KMS-11 (cell line): Measurements from ENCODE around the gene RAB36.

Experiments
- H2AFZ ChIP-seq: fragments of 200-600 bp; sonication (generic); 2 replicates; pipeline ENCODE4 v1.6.1; 2016; ENCODE audit warnings: antibody characterized with exemption, mixed run types, low read depth
- H3K27ac ChIP-seq: fragments of 200-600 bp; sonication (generic); 2 replicates; pipeline ENCODE4 v1.6.1; 2016; ENCODE audit warnings: mild to moderate bottlenecking, mixed run types
- H3K27me3 ChIP-seq: fragments of 200-600 bp; sonication (generic); 2 replicates; pipeline ENCODE4 v1.6.1; 2017; ENCODE audit warnings: mild to moderate bottlenecking, low read depth, mixed run types, moderate library complexity; ENCODE audit not compliant: insufficient read depth
- H3K36me3 ChIP-seq: fragments of 200-600 bp; sonication (generic); 2 replicates; pipeline ENCODE4 v1.6.1; 2017; ENCODE audit warnings: mild to moderate bottlenecking, mixed run types; ENCODE audit not compliant: insufficient read depth
- H3K4me1 ChIP-seq: fragments of 200-600 bp; sonication (generic); 2 replicates; pipeline ENCODE4 v1.6.1; 2016; ENCODE audit warnings: mild to moderate bottlenecking, low read depth, mixed run types; ENCODE audit not compliant: poor library complexity, severe bottlenecking
- H3K4me2 ChIP-seq: fragments of 200-600 bp; sonication (generic); 2 replicates; pipeline ENCODE4 v1.7.0; 2016; ENCODE audit warnings: mild to moderate bottlenecking, mixed run types
- H3K4me3 ChIP-seq: fragments of 200-600 bp; sonication (generic); IDR thresholded peaks from 2 replicates; pipeline ENCODE4 v1.6.1; 2017; ENCODE audit warnings: low read depth, low read length, mixed read lengths; ENCODE audit not compliant: insufficient read depth
- H3K79me2 ChIP-seq: fragments of 200-600 bp; sonication (generic); 2 replicates; pipeline ENCODE4 v1.6.1; 2016; ENCODE audit warnings: low read depth, mixed run types; ENCODE audit not compliant: insufficient read depth
- H3K9ac ChIP-seq: fragments of 200-600 bp; sonication (generic); 2 replicates; pipeline ENCODE4 v1.6.1; 2016; ENCODE audit warnings: mild to moderate bottlenecking, mixed run types
- H4K20me1 ChIP-seq: fragments of 200-600 bp; sonication (generic); 2 replicates; pipeline ENCODE4 v1.6.1; 2016; ENCODE audit warnings: mild to moderate bottlenecking, mixed run types; ENCODE audit not compliant: insufficient read depth
- TF ChIP-seq, protein P1 (sequence below): fragments of 200-600 bp; sonication (generic); conservative IDR thresholded peaks from 2 replicates; pipeline ENCODE4 v1.6.1; 2017; ENCODE audit warnings: low read depth, mild to moderate bottlenecking, antibody characterized with exemption, low read length, moderate library complexity, mixed read lengths

The RAB36 gene

DNA sequence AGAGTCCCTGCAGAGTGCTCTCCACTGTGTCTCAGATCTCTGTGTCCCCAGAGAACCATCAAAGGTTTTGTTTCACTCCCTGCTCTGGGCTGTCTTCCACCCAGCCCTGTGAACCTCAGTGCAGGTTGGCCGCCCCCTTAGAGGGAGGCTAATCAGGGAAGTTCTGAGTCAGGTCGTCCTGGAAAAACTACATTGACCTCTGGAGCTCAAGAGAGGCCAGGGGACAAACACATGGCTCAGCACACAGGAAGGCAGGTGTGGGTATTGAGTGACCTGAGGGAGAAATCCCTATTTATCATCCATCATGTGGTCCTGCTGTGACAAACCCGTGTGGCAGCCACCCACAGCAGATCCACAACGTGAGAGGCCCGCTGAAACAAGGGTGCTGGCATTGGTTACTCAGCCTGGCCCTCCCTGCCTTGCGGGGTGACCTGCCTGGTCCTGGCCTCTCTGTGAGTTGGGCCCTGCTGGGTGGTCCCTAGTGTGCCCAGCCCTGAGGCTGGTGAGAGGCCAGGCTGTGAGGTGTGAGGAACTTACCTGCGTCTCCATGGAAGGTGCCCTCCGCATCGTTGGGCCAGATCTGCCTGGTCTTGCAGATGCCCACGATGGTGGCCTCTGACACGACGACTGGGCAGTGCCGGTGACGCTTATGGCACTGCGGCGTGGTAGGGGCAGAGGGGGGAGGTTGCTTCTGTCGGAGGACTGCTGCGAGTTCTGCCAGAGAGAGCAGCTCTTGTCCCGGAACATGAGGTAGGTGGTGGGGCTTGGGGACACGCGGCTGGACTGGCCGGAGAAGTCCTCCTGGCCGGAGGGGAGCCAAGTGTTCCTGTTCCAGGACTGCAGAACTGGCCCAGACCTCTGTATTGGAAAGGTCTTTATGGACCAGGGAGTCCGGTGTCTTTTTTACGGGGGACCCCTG lies 34.4 kb downstream of the RAB36 start:
- Histone ChIP-seq H3K27me3 (no peaks in the 10 kb centered on the region), H4K20me1 (no peaks in the 10 kb centered on the region; the same call in 1 of the 2 replicates), H3K4me1 (peaks cover 35% of the 10 kb centered on the region), H2AFZ (peak overlapping the region; percentile 41; the same call in 1 of the 2 replicates), H3K4me2 (peak overlapping the region; percentile 71), H3K27ac (peak overlapping the region; percentile 32; the same call in 1 of the 2 replicates), H3K9ac (peak overlapping the region; percentile 22; the same call in 1 of the 2 replicates), H3K79me2 (peaks cover 35% of the 10 kb centered on the region), H3K4me3 (no peak overlapping the region), H3K36me3 (no peaks in the 10 kb centered on the region)
- TF ChIP-seq, protein P1, sequence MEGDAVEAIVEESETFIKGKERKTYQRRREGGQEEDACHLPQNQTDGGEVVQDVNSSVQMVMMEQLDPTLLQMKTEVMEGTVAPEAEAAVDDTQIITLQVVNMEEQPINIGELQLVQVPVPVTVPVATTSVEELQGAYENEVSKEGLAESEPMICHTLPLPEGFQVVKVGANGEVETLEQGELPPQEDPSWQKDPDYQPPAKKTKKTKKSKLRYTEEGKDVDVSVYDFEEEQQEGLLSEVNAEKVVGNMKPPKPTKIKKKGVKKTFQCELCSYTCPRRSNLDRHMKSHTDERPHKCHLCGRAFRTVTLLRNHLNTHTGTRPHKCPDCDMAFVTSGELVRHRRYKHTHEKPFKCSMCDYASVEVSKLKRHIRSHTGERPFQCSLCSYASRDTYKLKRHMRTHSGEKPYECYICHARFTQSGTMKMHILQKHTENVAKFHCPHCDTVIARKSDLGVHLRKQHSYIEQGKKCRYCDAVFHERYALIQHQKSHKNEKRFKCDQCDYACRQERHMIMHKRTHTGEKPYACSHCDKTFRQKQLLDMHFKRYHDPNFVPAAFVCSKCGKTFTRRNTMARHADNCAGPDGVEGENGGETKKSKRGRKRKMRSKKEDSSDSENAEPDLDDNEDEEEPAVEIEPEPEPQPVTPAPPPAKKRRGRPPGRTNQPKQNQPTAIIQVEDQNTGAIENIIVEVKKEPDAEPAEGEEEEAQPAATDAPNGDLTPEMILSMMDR: no peak

DNA sequence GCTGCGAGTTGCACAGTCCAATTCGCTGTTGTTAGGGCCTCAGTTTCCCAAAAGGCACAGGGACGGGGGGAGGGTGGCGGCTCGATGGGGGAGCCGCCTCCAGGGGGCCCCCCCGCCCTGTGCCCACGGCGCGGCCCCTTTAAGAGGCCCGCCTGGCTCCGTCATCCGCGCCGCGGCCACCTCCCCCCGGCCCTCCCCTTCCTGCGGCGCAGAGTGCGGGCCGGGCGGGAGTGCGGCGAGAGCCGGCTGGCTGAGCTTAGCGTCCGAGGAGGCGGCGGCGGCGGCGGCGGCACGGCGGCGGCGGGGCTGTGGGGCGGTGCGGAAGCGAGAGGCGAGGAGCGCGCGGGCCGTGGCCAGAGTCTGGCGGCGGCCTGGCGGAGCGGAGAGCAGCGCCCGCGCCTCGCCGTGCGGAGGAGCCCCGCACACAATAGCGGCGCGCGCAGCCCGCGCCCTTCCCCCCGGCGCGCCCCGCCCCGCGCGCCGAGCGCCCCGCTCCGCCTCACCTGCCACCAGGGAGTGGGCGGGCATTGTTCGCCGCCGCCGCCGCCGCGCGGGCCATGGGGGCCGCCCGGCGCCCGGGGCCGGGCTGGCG lies 35.1 kb downstream of the RAB36 start, which contains the start of gene BCR:
TSS of gene BCR (plus strand) at position 209 of the 592 bp plus-strand sequence. CDS start 452 bp downstream, outside the sequence.
- H3K4me1 ChIP-seq: peaks cover 43% of the 10 kb centered on the region
- peak within 1 kb of the TSS; percentile 41; the same call in 1 of the 2 replicates for H2AFZ ChIP-seq
- no peak within 1 kb of the TSS for H3K4me3 ChIP-seq
- TF ChIP-seq, protein P1: no peak
- no peaks in the 10 kb centered on the region; the same call in 1 of the 2 replicates for H4K20me1 ChIP-seq
- H3K9ac ChIP-seq: peak within 1 kb of the TSS; percentile 62; the same call in 1 of the 2 replicates
- peaks cover 43% of the 10 kb centered on the region for H3K79me2 ChIP-seq
- no peaks in the 10 kb centered on the region for H3K36me3 ChIP-seq
- H3K27me3 ChIP-seq: no peaks in the 10 kb centered on the region
- H3K4me2 ChIP-seq: peak within 1 kb of the TSS; percentile 92
- peak within 1 kb of the TSS; percentile 63 for H3K27ac ChIP-seq

DNA sequence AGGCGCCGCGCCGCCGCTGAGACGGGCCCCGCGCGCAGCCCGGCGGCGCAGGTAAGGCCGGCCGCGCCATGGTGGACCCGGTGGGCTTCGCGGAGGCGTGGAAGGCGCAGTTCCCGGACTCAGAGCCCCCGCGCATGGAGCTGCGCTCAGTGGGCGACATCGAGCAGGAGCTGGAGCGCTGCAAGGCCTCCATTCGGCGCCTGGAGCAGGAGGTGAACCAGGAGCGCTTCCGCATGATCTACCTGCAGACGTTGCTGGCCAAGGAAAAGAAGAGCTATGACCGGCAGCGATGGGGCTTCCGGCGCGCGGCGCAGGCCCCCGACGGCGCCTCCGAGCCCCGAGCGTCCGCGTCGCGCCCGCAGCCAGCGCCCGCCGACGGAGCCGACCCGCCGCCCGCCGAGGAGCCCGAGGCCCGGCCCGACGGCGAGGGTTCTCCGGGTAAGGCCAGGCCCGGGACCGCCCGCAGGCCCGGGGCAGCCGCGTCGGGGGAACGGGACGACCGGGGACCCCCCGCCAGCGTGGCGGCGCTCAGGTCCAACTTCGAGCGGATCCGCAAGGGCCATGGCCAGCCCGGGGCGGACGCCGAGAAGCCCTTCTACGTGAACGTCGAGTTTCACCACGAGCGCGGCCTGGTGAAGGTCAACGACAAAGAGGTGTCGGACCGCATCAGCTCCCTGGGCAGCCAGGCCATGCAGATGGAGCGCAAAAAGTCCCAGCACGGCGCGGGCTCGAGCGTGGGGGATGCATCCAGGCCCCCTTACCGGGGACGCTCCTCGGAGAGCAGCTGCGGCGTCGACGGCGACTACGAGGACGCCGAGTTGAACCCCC lies 35.8 kb downstream of the RAB36 start:
- H3K27me3 ChIP-seq: no peaks in the 10 kb centered on the region
- H3K79me2 ChIP-seq: peaks cover 50% of the 10 kb centered on the region
- peak overlapping the region; percentile 92 for H3K4me2 ChIP-seq
- peak overlapping the region; percentile 62; the same call in 1 of the 2 replicates for H3K9ac ChIP-seq
- TF ChIP-seq, protein P1: no peak
- H3K4me3 ChIP-seq: no peak overlapping the region
- no peaks in the 10 kb centered on the region for H3K36me3 ChIP-seq
- peak overlapping the region; percentile 63 for H3K27ac ChIP-seq
- H2AFZ ChIP-seq: no peak overlapping the region
- peaks cover 43% of the 10 kb centered on the region for H3K4me1 ChIP-seq
- H4K20me1 ChIP-seq: no peaks in the 10 kb centered on the region; the same call in 1 of the 2 replicates
